Thymus (tissue), 11 donors: ENCODE data around the gene IL1R2. TPM values are rescaled to one million over a fixed set of nuclear protein-coding genes. Genes with fewer than 3 reads are reported as not detected.
"Not testable (repeated sequence)": the region's sequence is repeated elsewhere in the genome, so short reads cannot be mapped to it uniquely, and the experiment has no call there.

Experiments
- DNase-seq, 9 donors: peaks; one replicate each; pipeline ENCODE4 v3.0.0-alpha.2; 2013; ENCODE audit warnings: low spot score in 9 of 9, low read depth in 6 of 9, missing footprints in 1 of 9
- H3K27ac ChIP-seq, 2 donors: one replicate each; pipeline ENCODE4 v1.5.1; 2013; ENCODE audit warnings: control low read depth in 1 of 2, low read depth in 1 of 2, low read length in 1 of 2, mild to moderate bottlenecking in 1 of 2, moderate library complexity in 1 of 2
- H3K27me3 ChIP-seq, 2 donors: one replicate each; pipeline ENCODE4 v1.5.1; 2013; ENCODE audit warnings: low read length in 1 of 2; ENCODE audit not compliant: control insufficient read depth in 2 of 2, insufficient read depth in 1 of 2
- H3K36me3 ChIP-seq, 2 donors: one replicate each; pipeline ENCODE4 v1.5.1; 2013; ENCODE audit warnings: low read length in 1 of 2, mild to moderate bottlenecking in 1 of 2, moderate library complexity in 1 of 2; ENCODE audit not compliant: control insufficient read depth in 2 of 2, insufficient read depth in 2 of 2
- H3K4me1 ChIP-seq, 2 donors: one replicate each; pipeline ENCODE4 v1.5.1; 2013; ENCODE audit warnings: low read length in 2 of 2; ENCODE audit not compliant: control insufficient read depth in 2 of 2, insufficient read depth in 2 of 2
- H3K4me3 ChIP-seq, 2 donors: one replicate each; pipeline ENCODE4 v1.5.1; 2013; ENCODE audit warnings: low read length in 2 of 2, control low read depth in 1 of 2, mild to moderate bottlenecking in 1 of 2
- H3K9me3 ChIP-seq, 2 donors: one replicate each; pipeline ENCODE4 v1.5.1; 2013; ENCODE audit warnings: low read length in 1 of 2, mild to moderate bottlenecking in 1 of 2; ENCODE audit not compliant: control insufficient read depth in 2 of 2, insufficient read depth in 1 of 2
- WGBS: extraction: QIAGEN DNeasy Blood & Tissue Kit; methylation state at CpG from one replicate; pipeline ENCODE4 v1.1.7; 2013; 5-methylcytosine and 5-hydroxymethylcytosine counted together
- polyA plus RNA-seq: library from polyadenylated mRNA; stranded (reverse); fragments of 200-250 nt; gene quantifications from one replicate; pipeline ENCODE4 v1.2.3, GENCODE V29; 2013
- total RNA-seq: library from RNA; stranded (reverse); fragments of 120-200 nt; gene quantifications from one replicate; pipeline ENCODE4 v1.2.4, GENCODE V29; 2013
- donor health status: healthy.

IL1R2 gene
- total and polyA plus RNA-seq, 2 donors = 4.9 to 67.3 TPM

DNA sequence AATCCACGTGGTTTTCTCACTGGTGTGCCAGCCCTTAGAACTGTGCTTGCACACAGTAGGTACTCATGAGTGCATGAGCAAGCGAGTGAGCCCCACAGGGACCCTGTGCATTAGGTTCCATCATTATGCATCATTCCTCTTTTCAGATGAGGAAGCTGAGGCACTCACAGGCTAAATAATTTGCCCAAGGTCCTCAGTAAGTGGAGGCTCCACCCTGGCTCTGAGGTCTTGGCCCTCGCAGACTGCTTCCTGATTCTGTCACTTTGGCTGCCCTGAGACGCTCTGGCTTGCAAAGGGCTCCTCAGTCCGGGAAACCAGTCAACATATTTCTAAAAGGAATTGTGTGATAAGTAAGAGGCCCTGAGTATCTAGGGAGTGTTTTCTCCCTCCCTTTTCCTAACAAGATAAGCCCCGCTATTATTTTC, 71.7 kb downstream of the IL1R2 start:
- no peak for DNase-seq
- Histone ChIP-seq H3K4me3 (no peak overlapping the region), H3K36me3 (no peaks in the 10 kb centered on the region), H3K27ac (no peak overlapping the region), H3K9me3 (no peaks in the 10 kb centered on the region), H3K4me1 (peaks cover 0 to 17% of the 10 kb centered on the region in 2 donors), H3K27me3 (no peaks in the 10 kb centered on the region)
- 76% methylated on average over 6 of the region's 6 CpGs for WGBS

DNA sequence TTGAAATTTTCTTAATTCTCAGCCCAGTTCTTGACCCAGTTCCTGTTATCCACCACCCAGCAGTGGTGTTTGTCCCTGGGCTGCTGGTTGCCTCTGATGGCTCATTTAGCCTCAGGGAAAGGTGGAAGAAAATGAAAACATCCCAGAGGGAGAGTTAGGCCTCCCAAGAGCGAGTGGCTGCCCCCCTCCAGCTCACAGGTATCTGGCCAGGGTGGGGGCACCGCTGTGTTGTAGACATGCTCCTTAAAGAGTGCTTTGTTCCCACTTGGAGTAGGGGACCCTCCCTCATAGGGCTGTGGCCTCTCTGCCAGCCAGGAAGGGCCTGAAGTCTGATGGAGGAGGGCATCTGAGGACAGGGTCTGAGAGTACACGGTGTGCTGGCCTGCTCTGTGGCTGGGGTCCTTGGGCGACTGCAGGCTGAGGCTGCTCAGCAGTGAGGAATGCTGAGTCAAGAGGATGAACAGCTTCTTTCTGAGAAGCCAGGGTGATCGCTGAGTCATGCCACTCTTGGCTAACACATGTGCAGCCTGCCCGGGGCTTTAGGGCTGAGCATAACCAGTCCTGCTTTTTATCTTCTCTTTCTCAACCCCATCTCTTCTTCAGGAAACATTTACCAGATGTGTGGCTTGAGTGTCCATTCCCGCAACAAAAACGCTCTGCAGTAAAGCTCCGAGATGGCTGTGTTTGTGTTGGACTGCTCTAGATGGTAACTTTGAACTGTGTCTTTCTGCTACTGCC, 72.3 kb downstream of the IL1R2 start:
- peak in 1 of 9 donors; percentile 13 for DNase-seq
- Histone ChIP-seq H3K27ac (peak overlapping the region; percentile 33 to 62), H3K36me3 (no peaks in the 10 kb centered on the region), H3K4me3 (no peak overlapping the region), H3K9me3 (no peaks in the 10 kb centered on the region), H3K4me1 (peaks cover 0 to 17% of the 10 kb centered on the region in 2 donors), H3K27me3 (no peaks in the 10 kb centered on the region)
- 30% methylated on average over 9 of the region's 9 CpGs for WGBS

DNA sequence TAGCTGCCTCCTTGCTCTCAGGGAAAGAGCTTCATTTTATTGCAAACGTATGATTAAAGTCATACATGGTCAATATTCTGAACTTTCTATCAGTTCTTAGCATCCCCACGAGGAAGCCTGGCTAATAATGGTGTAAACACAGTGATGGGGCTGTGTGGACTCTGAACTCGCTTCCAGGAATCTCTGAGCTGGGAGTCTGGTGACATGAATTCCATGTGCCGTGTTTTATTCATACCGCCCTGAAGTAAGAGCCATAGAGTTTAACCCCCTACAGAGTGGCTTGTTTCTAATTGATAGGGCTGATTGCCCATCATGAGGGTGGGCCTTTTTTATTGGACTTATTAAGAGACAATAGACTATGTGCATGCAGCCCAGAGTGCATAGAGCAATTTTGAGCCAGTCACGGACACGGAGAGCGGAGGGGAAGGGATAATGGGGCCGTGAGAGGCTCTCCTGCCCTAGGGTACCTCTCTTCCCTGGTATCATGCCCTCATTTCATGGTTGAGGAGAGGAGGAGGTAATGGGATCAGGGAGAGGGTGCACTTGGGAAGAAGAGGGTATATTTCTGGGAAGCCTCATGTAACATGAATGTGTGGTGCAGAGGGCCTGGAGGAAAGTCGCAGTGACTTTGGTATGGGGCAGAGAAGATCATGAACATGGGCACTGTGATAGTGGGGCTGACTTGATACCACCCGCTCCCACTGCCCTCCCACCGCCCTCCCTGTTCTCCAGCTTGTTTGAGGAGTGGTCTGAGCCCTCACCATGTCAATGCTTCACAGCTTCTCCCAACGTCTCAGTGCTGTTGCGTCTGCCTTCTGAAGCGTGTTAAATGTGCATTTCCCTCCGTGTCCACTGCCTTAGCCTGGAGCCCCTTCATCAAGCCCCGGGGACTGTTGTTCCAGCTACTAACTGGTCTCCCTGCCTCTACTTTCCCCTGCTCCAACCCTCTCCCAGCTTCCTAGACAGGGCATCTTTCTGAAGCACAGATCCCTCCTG, 73.2 kb downstream of the IL1R2 start:
- H3K4me3 ChIP-seq = no peak overlapping the region
- peak overlapping the region in 1 of 2 donors; percentile 62 for H3K27ac ChIP-seq
- H3K4me1 ChIP-seq = peaks cover 0 to 17% of the 10 kb centered on the region in 2 donors
- DNase-seq = no peak
- no peaks in the 10 kb centered on the region for H3K36me3 ChIP-seq
- no peaks in the 10 kb centered on the region for H3K27me3 ChIP-seq
- WGBS = 91% methylated on average over 17 of the region's 17 CpGs
- no peaks in the 10 kb centered on the region for H3K9me3 ChIP-seq

DNA sequence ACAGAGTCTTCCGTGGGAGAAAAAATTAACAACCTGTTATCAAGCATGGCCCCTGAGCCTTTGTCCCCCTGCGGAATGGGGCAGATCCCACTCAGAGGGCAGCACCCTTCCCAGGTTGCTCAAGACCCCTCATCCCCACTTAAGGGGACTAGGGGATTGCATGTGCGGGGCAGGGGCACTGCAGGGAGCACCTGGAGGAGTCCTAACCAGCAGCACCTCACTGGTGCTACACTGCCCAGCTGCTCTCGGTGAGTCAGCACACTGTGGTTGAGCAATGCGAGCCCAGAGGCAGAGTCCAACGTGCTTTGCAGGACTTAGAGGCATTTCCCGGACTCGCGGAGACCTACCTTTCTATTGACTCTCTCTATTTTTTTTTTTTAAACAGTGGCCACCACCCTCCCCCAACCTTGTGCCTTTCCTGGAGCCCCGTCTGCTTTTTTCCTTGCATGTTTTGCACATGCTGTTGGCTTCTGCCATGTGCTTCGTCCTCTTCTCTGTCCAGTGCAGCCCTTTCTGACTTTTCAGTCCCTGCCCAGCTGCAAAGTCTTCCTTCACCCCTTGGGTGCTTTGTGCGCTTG, 74.0 kb downstream of the IL1R2 start:
- Histone ChIP-seq H3K27ac (no peak overlapping the region), H3K36me3 (no peaks in the 10 kb centered on the region), H3K27me3 (no peaks in the 10 kb centered on the region), H3K4me1 (peaks cover 0 to 24% of the 10 kb centered on the region in 2 donors), H3K9me3 (no peaks in the 10 kb centered on the region), H3K4me3 (no peak overlapping the region)
- 96% methylated on average over 12 of the region's 12 CpGs for WGBS
- DNase-seq = no peak

DNA sequence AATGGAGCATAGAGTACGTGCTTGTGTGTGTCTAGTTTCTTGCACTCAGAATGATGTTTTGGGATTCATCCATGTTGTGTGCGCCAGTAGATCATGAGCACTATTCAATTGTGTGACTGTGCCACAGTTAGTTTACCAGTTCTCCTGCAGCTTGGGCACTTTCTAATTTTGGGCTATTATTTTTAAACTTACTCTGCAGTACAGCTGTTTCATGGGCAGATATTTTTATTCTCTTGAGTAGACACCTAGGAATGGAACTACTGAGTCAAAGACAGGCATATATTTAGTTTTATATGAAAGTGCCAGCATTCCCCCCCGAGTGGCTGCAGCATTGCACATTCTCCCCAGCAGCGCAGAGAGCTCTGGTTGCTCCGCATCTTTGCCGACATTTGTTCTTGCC, 74.8 kb downstream of the IL1R2 start:
- peaks cover 0 to 24% of the 10 kb centered on the region in 2 donors for H3K4me1 ChIP-seq
- no peaks in the 10 kb centered on the region for H3K36me3 ChIP-seq
- 49% methylated on average over 6 of the region's 6 CpGs for WGBS
- no peaks in the 10 kb centered on the region for H3K9me3 ChIP-seq
- H3K4me3 ChIP-seq = no peak overlapping the region
- H3K27me3 ChIP-seq = no peaks in the 10 kb centered on the region
- DNase-seq = no peak
- H3K27ac ChIP-seq = no peak overlapping the region

DNA sequence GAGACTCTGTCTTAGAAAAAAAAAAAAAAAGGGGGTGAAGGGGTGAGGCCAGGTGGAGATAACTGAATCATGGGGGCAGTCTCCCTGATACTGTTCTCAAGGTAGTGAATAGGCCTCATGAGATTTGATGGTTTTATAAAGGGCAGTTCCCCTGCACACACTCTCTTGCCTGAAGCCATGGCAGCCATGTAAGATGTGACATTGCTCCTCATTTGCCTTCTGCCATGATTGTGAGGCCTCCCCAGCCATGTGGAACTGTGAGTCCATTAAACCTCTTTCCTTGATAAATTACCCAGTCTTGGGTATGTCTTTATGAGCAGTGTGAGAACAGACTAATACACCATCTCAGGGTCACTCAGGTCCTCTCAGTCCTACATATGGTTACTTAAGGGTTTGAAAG, 76.4 kb downstream of the IL1R2 start:
- not testable (repeated sequence) for H3K9me3 ChIP-seq, H3K27me3 ChIP-seq, H3K4me3 ChIP-seq, H3K27ac ChIP-seq, H3K36me3 ChIP-seq, DNase-seq
- peaks cover 0 to 17% of the 10 kb centered on the region in 2 donors for H3K4me1 ChIP-seq

DNA sequence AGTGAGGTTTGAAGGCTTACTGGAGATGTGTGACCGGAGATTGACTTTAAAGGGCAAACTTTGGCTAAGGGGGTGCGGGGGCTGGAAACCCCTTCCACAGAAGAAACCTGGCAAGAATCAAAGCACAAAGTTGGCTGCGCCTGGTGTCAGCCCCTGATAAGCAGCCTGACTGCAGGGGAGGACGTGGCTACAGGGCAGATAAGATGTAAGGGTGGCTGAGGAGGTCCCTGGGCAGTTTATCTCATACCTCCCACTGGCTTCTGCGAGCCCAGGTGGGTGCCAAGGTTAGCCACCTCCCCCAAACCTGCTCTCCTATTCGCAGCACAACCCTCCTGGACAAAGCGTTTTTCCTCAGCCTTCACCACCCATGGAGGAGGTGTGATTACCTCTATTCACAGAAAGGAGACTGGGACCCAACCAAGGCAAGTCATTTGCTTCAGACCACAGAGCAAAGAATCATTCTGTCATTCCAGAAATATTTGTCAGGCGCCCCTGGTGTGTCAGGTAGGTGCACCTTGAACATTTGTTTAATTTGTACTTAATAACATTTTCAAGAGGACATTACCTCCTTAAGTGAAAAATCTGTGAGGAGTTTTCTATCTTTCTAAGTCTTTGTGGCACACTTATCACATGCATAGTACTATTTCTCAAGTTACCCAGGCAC, 77.7 kb downstream of the IL1R2 start:
- no peaks in the 10 kb centered on the region for H3K36me3 ChIP-seq
- no peak overlapping the region for H3K4me3 ChIP-seq
- H3K4me1 ChIP-seq = peaks cover 0 to 7% of the 10 kb centered on the region in 2 donors
- no peak overlapping the region for H3K27ac ChIP-seq
- 87% methylated on average over 8 of the region's 8 CpGs for WGBS
- no peak for DNase-seq
- H3K9me3 ChIP-seq = no peaks in the 10 kb centered on the region
- H3K27me3 ChIP-seq = no peaks in the 10 kb centered on the region

DNA sequence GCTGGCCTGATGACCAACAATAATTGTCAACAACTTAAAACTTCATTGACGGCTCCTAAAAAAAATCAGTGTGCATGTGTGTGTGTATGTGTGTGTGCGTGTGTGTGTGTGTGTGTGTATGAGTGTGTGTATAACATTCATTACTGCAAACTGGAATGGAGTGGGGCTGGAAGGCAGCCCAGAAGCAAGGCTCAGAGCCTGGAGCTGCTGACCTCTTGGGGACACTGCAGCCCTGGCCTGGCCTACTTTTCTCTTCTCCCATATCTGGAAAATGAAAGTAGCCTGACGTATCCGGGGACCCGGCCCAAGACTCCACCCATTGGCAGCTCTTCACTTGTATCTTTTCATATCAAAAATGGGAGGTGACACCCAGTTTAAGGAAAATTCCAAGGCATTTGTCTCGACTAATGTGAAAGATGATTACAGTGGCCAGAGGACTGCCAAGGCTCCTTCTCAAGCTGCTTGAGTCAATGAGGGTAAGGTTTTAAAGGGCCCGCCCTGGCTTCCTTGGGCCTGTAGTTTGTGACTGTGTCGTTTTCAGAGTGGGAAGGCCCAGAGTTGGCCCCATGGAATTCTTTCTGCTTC, 78.4 kb downstream of the IL1R2 start:
- H3K36me3 ChIP-seq = no peaks in the 10 kb centered on the region
- H3K27ac ChIP-seq = no peak overlapping the region
- 91% methylated on average over 8 of the region's 8 CpGs for WGBS
- no peaks in the 10 kb centered on the region for H3K9me3 ChIP-seq
- no peak overlapping the region for H3K4me3 ChIP-seq
- no peak for DNase-seq
- peaks cover 0 to 7% of the 10 kb centered on the region in 2 donors for H3K4me1 ChIP-seq
- H3K27me3 ChIP-seq = no peaks in the 10 kb centered on the region
